Breast epithelium (tissue), 4 donors: ENCODE measurements around the gene NEGR1. TPM values are rescaled to one million over a fixed set of nuclear protein-coding genes. Genes with fewer than 3 reads are reported as not detected.

Experiments
- DNase-seq, 2 donors: peaks; one replicate each; pipeline ENCODE4 v3.0.0-alpha.2; 2019; ENCODE audit warnings: low spot score in 2 of 2
- H3K27ac ChIP-seq, 2 donors: fragments of 200-600 bp; sonication (generic) in 1 of 2; one replicate each; pipeline ENCODE4 v1.5.1; 2016 to 2019; ENCODE audit warnings: mild to moderate bottlenecking in 1 of 2
- H3K27me3 ChIP-seq, 2 donors: fragments of 200-600 bp; sonication (generic) in 1 of 2; one replicate each; pipeline versions ENCODE4 v1.5.1 to v1.6.0; 2017 to 2019; ENCODE audit warnings: control low read depth in 1 of 2, mild to moderate bottlenecking in 1 of 2
- H3K36me3 ChIP-seq: fragments of 200-600 bp; one replicate; pipeline ENCODE4 v1.5.1; 2019
- H3K4me1 ChIP-seq, 2 donors: fragments of 200-600 bp; sonication (generic); one replicate each; pipeline ENCODE4 v1.5.1; 2016 to 2019; ENCODE audit warnings: control low read depth in 1 of 2
- H3K4me3 ChIP-seq, 3 donors: fragments of 200-600 bp; sonication (generic); 1 replicate in 2 of 3; 2 replicates in 1 of 3; pipeline ENCODE4 v1.5.1; 2016 to 2019; ENCODE audit warnings: mild to moderate bottlenecking in 3 of 3, moderate library complexity in 2 of 3
- H3K9me3 ChIP-seq, 2 donors: fragments of 200-600 bp; sonication (generic) in 1 of 2; one replicate each; pipeline ENCODE4 v1.5.1; 2016 to 2019; ENCODE audit warnings: control low read depth in 1 of 2
- CTCF ChIP-seq, 3 donors: fragments of 450-650 bp; IDR thresholded peaks; one replicate each; pipeline ENCODE4 v1.5.1; 2016 to 2017; ENCODE audit warnings: antibody characterized with exemption in 3 of 3, mild to moderate bottlenecking in 3 of 3, moderate library complexity in 3 of 3
- POLR2A ChIP-seq: fragments of 450-650 bp; IDR thresholded peaks from one replicate; pipeline ENCODE4 v1.6.1; 2016; ENCODE audit warnings: antibody characterized with exemption, mild to moderate bottlenecking, moderate library complexity
- POLR2AphosphoS5 ChIP-seq, 3 donors: sonication (generic); formaldehyde crosslinking; IDR thresholded peaks; one replicate each; pipeline ENCODE4 v1.6.1; 2017; ENCODE audit warnings: antibody characterized with exemption in 3 of 3
- intact Hi-C: fragments of 100-400 bp; cut with DNase I; formaldehyde crosslinking; loops from one replicate; pipeline ENCODE4 v1.15.1; 2023; ENCODE audit warnings: low total_unique reads
- total RNA-seq, 3 donors: library from RNA; depleted of rRNA; stranded (reverse); fragments of >200 nt; gene quantifications; one replicate each; pipeline ENCODE4 v1.1.0, GENCODE V29; 2016

NEGR1 gene
- total RNA-seq, 3 donors from 2014 or later: 5.6 to 33.3 (median 7.9) TPM

- Histone ChIP-seq H3K27me3 (no peaks in the 10 kb centered on the region), H3K4me3 (no peak overlapping the region), H3K4me1 (no peaks in the 10 kb centered on the region), H3K27ac (no peak overlapping the region), H3K9me3 (peaks cover 0 to 8% of the 10 kb centered on the region in 2 donors), H3K36me3 (no peaks in the 10 kb centered on the region)
- intact Hi-C loops: no loop called here
- no peak for DNase-seq
- TF ChIP-seq CTCF (IDR thresholded peaks at IDR 0.05): no peak
- no peak for TF ChIP-seq POLR2A
- TF ChIP-seq POLR2AphosphoS5 (IDR thresholded peaks at IDR 0.05): no peak
These were observed 658.5 kb downstream of the NEGR1 start for GRCh38 chr1:71623888-71624287.

- TF ChIP-seq CTCF (IDR thresholded peaks at IDR 0.05) (no peak), POLR2A (no peak), POLR2AphosphoS5 (IDR thresholded peaks at IDR 0.05) (no peak)
- Histone ChIP-seq H3K9me3 (no peaks in the 10 kb centered on the region), H3K27ac (no peak overlapping the region), H3K4me1 (no peaks in the 10 kb centered on the region), H3K27me3 (no peaks in the 10 kb centered on the region), H3K4me3 (no peak overlapping the region), H3K36me3 (no peaks in the 10 kb centered on the region)
- DNase-seq: no peak
- intact Hi-C loops: no loop called here
These were observed 660.6 kb downstream of the NEGR1 start for GRCh38 chr1:71621785-71622184.

GRCh38 chr1:71618766-71619530 lies 663.4 kb downstream of the NEGR1 start:
- TF ChIP-seq POLR2AphosphoS5 (IDR thresholded peaks at IDR 0.05) (no peak), CTCF (IDR thresholded peaks at IDR 0.05) (no peak), POLR2A (no peak)
- no peaks in the 10 kb centered on the region for H3K9me3 ChIP-seq
- H3K36me3 ChIP-seq: no peaks in the 10 kb centered on the region
- H3K27ac ChIP-seq: no peak overlapping the region
- no peaks in the 10 kb centered on the region for H3K4me1 ChIP-seq
- DNase-seq: no peak
- intact Hi-C loops: no loop called here
- H3K27me3 ChIP-seq: no peaks in the 10 kb centered on the region
- H3K4me3 ChIP-seq: no peak overlapping the region

GRCh38 chr1:71618191-71618590 lies 664.1 kb downstream of the NEGR1 start:
- no peaks in the 10 kb centered on the region for H3K36me3 ChIP-seq
- DNase-seq: no peak
- H3K4me1 ChIP-seq: no peaks in the 10 kb centered on the region
- peak overlapping the region in 1 of 2 donors; percentile 11 for H3K27ac ChIP-seq
- no peak for TF ChIP-seq POLR2AphosphoS5 (IDR thresholded peaks at IDR 0.05)
- no peak for TF ChIP-seq POLR2A
- TF ChIP-seq CTCF (IDR thresholded peaks at IDR 0.05): no peak
- H3K9me3 ChIP-seq: no peaks in the 10 kb centered on the region
- intact Hi-C loops: no loop called here
- peak overlapping the region in 1 of 3 donors; percentile 4 for H3K4me3 ChIP-seq
- no peaks in the 10 kb centered on the region for H3K27me3 ChIP-seq

GRCh38 chr1:71610476-71610875 lies 671.9 kb downstream of the NEGR1 start:
- Histone ChIP-seq H3K36me3 (no peaks in the 10 kb centered on the region), H3K4me3 (no peak overlapping the region), H3K27me3 (no peaks in the 10 kb centered on the region), H3K27ac (no peak overlapping the region), H3K4me1 (no peaks in the 10 kb centered on the region), H3K9me3 (no peaks in the 10 kb centered on the region)
- no peak for TF ChIP-seq POLR2A
- TF ChIP-seq POLR2AphosphoS5 (IDR thresholded peaks at IDR 0.05): no peak
- no peak for TF ChIP-seq CTCF (IDR thresholded peaks at IDR 0.05)
- intact Hi-C loops: no loop called here
- no peak for DNase-seq
